Sigmoid colon (tissue), 4 donors: ENCODE results near the gene ZNF765.

ENCODE experiments used
- POLR2A ChIP-seq, 2 donors: fragments of 450-650 bp; IDR thresholded peaks; one replicate each; pipeline ENCODE4 v1.6.1; 2016; ENCODE audit warnings: antibody characterized with exemption in 2 of 2, mild to moderate bottlenecking in 2 of 2, moderate library complexity in 2 of 2
- POLR2AphosphoS5 ChIP-seq, 4 donors: sonication (generic); formaldehyde crosslinking; IDR thresholded peaks; one replicate each; pipeline ENCODE4 v1.6.1; 2017; ENCODE audit warnings: antibody characterized with exemption in 4 of 4

- TF ChIP-seq POLR2A (IDR thresholded peaks at IDR 0.05): no peak
- TF ChIP-seq POLR2AphosphoS5 (IDR thresholded peaks at IDR 0.05): no peak
These were observed 67.9 kb downstream of the ZNF765 start for GRCh38 chr19:53462861-53463260.
